Lower leg skin (tissue), 3 donors: ENCODE measurements around the gene TGFB2.

Source experiments
- POLR2A ChIP-seq, 2 donors: fragments of 450-650 bp; IDR thresholded peaks; one replicate each; pipeline ENCODE4 v1.6.1; 2016 to 2017; ENCODE audit warnings: antibody characterized with exemption in 2 of 2, mild to moderate bottlenecking in 1 of 2, moderate library complexity in 1 of 2
- TF ChIP-seq, protein P1 (sequence below), 3 donors: fragments of 450-650 bp; IDR thresholded peaks; one replicate each; pipeline ENCODE4 v1.5.1; 2016; ENCODE audit warnings: antibody characterized with exemption in 3 of 3, mild to moderate bottlenecking in 3 of 3, moderate library complexity in 2 of 3

- TF ChIP-seq, protein P1, sequence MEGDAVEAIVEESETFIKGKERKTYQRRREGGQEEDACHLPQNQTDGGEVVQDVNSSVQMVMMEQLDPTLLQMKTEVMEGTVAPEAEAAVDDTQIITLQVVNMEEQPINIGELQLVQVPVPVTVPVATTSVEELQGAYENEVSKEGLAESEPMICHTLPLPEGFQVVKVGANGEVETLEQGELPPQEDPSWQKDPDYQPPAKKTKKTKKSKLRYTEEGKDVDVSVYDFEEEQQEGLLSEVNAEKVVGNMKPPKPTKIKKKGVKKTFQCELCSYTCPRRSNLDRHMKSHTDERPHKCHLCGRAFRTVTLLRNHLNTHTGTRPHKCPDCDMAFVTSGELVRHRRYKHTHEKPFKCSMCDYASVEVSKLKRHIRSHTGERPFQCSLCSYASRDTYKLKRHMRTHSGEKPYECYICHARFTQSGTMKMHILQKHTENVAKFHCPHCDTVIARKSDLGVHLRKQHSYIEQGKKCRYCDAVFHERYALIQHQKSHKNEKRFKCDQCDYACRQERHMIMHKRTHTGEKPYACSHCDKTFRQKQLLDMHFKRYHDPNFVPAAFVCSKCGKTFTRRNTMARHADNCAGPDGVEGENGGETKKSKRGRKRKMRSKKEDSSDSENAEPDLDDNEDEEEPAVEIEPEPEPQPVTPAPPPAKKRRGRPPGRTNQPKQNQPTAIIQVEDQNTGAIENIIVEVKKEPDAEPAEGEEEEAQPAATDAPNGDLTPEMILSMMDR (IDR thresholded peaks at IDR 0.05) = no peak
- TF ChIP-seq POLR2A (IDR thresholded peaks at IDR 0.05) = no peak
Measured at GRCh38 chr1:218382261-218382660, 37.1 kb downstream of the TGFB2 start.
